Erythroblast (primary cell): Measurements from ENCODE around the gene KLK12.

Experiments
- GATA1 ChIP-seq: IDR thresholded peaks from 2 replicates; pipeline ENCODE4 v1.6.1; 2011; ENCODE audit warnings: low read depth, mild to moderate bottlenecking, control low read depth, low read length, moderate library complexity
- POLR2A ChIP-seq: IDR thresholded peaks from 2 replicates; pipeline ENCODE4 v1.6.1; 2011; ENCODE audit warnings: mild to moderate bottlenecking, low read length

- TF ChIP-seq POLR2A = no peak
- TF ChIP-seq GATA1 = no peak
Observed at GRCh38 chr19:50982186-50982585, 52.6 kb downstream of the KLK12 start.
